ENCODE data around the gene RXRA. TPM values are rescaled to one million over a fixed set of nuclear protein-coding genes. Genes with fewer than 3 reads are reported as not detected.

RXRA gene
- total RNA-seq, 1 experiment from 2014 or later: 29.9 TPM

GRCh38 chr9:134469041-134469875 is 143.0 kb downstream of the RXRA start:
- no peak overlapping the region for H3K27ac ChIP-seq (ENCODE audit: insufficient read length, low read depth, low read length)
- no peaks in the 10 kb centered on the region for H3K27me3 ChIP-seq (ENCODE audit: insufficient read depth, low read length)
- H4K5ac ChIP-seq (ENCODE audit: insufficient read length, low read depth, low read length): no peak overlapping the region
- no peak overlapping the region for H2AFZ ChIP-seq (ENCODE audit: low read length)
- Mint-ChIP-seq H3K4me3 (no peak overlapping the region), H3K27me3 (ENCODE audit: low read depth) (no peaks in the 10 kb centered on the region), H3K9me3 (no peaks in the 10 kb centered on the region), H3K36me3 (ENCODE audit: insufficient read depth in 1 of 3, low read depth in 3 of 3) (no peaks in the 10 kb centered on the region), H3K4me1 (no peaks in the 10 kb centered on the region), H3K27ac (no peak overlapping the region)
- no peak for DNase-seq
- no peak overlapping the region; the same call in 1 of the 2 replicates for H3K14ac ChIP-seq (ENCODE audit: insufficient read depth, low read length)
- H4K91ac ChIP-seq (ENCODE audit: insufficient read length, low read depth, low read length): no peak overlapping the region
- H4K20me1 ChIP-seq (ENCODE audit: control insufficient read depth, insufficient read depth, insufficient read length): no peaks in the 10 kb centered on the region
- H3K4me1 ChIP-seq (ENCODE audit: insufficient read depth, low read length): no peaks in the 10 kb centered on the region
- no peaks in the 10 kb centered on the region for H3K79me1 ChIP-seq (ENCODE audit: insufficient read depth, low read depth, low read length, poor library complexity, severe bottlenecking)
- H2BK12ac ChIP-seq (ENCODE audit: insufficient read length, low read depth, low read length): no peak overlapping the region
- H3K23me2 ChIP-seq (ENCODE audit: insufficient read length, low read depth, low read length, poor library complexity, severe bottlenecking): no peaks in the 10 kb centered on the region
- H2BK5ac ChIP-seq (ENCODE audit: insufficient read length, low read length): no peak overlapping the region
- H3K56ac ChIP-seq (ENCODE audit: insufficient read length, low read depth, low read length): no peak overlapping the region
- no peak overlapping the region for H3K18ac ChIP-seq (ENCODE audit: insufficient read length, low read depth, low read length)
- no CpG with 5 or more reads among the region's 22 CpGs for WGBS (ENCODE audit: extremely low coverage, insufficient read length, low lambda C conversion rate)
- no peak overlapping the region for H3K4me2 ChIP-seq (ENCODE audit: insufficient read depth, insufficient read length, low read length)
- no peak overlapping the region for H2AK5ac ChIP-seq (ENCODE audit: insufficient read length, low read length)
- H3T11ph ChIP-seq (ENCODE audit: low read length): no peak overlapping the region
- no peak overlapping the region for H3K4ac ChIP-seq (ENCODE audit: low read depth, low read length)
- no peak for TF ChIP-seq CTCF (conservative IDR thresholded peaks at IDR 0.05)
- H3K23ac ChIP-seq (ENCODE audit: insufficient read length, low read depth, low read length): no peak overlapping the region
- no peak overlapping the region for H2BK15ac ChIP-seq (ENCODE audit: low read depth, low read length)
- H2BK120ac ChIP-seq (ENCODE audit: low read depth, low read length, poor library complexity, severe bottlenecking): no peak overlapping the region
- no peaks in the 10 kb centered on the region for H3K79me2 ChIP-seq (ENCODE audit: insufficient read depth, low read length)
- no peak overlapping the region for H2BK20ac ChIP-seq (ENCODE audit: low read depth, low read length, poor library complexity, severe bottlenecking)
- H3K9ac ChIP-seq (ENCODE audit: extremely low read depth, insufficient read length, low read length): no peak overlapping the region
- H3K9me3 ChIP-seq (ENCODE audit: control insufficient read depth, low read depth, low read length): no peaks in the 10 kb centered on the region
- no peak overlapping the region for H4K8ac ChIP-seq (replicated peaks; ENCODE audit: insufficient read length, low read depth, low read length)
